MM.1S (cell line): ENCODE data around the gene CCDC30.

Experiments used
- DNase-seq: peaks from one replicate; pipeline ENCODE4 v3.0.0-alpha.2; 2015
- H2AFZ ChIP-seq: fragments of 300-600 bp; sonication (generic); 2 replicates; pipeline ENCODE4 v1.6.0; 2016; ENCODE audit warnings: antibody characterized with exemption, low read length
- H3F3A ChIP-seq: fragments of 300-600 bp; sonication (generic); 2 replicates; pipeline ENCODE4 v1.6.1; 2016; ENCODE audit warnings: mild to moderate bottlenecking, antibody characterized with exemption, low read length, moderate library complexity, mixed read lengths; ENCODE audit not compliant: insufficient read depth
- H3K27ac ChIP-seq: fragments of 300-600 bp; sonication (generic); 2 replicates; pipeline ENCODE4 v1.5.1; 2016; ENCODE audit warnings: mild to moderate bottlenecking, low read length
- H3K27me3 ChIP-seq: fragments of 300-600 bp; sonication (generic); replicated peaks from 2 replicates; pipeline ENCODE4 v1.6.0; 2016; ENCODE audit warnings: low read length; ENCODE audit not compliant: insufficient read depth
- H3K36me3 ChIP-seq: fragments of 300-600 bp; sonication (generic); replicated peaks from 2 replicates; pipeline ENCODE4 v1.6.1; 2016; ENCODE audit warnings: mild to moderate bottlenecking, low read length, mixed read lengths; ENCODE audit not compliant: insufficient read depth
- H3K4me1 ChIP-seq: fragments of 300-600 bp; sonication (generic); 2 replicates; pipeline ENCODE4 v1.6.1; 2016; ENCODE audit warnings: low read length, mixed read lengths
- H3K4me2 ChIP-seq: fragments of 300-600 bp; sonication (generic); 2 replicates; pipeline ENCODE4 v1.6.0; 2016; ENCODE audit warnings: low read depth, low read length
- H3K4me3 ChIP-seq: fragments of 300-600 bp; sonication (generic); 2 replicates; pipeline ENCODE4 v1.5.1; 2016; ENCODE audit warnings: low read length, mixed read lengths
- H3K79me2 ChIP-seq: fragments of 300-600 bp; sonication (generic); 2 replicates; pipeline ENCODE4 v1.6.1; 2016; ENCODE audit warnings: mixed run types, low read length, mixed read lengths
- H3K9ac ChIP-seq: fragments of 300-600 bp; sonication (generic); 2 replicates; pipeline ENCODE4 v1.6.1; 2016; ENCODE audit warnings: low read length, mixed read lengths
- H3K9me2 ChIP-seq: fragments of 300-600 bp; sonication (generic); replicated peaks from 2 replicates; pipeline ENCODE4 v1.6.1; 2016; ENCODE audit warnings: mild to moderate bottlenecking, low read length, mixed read lengths; ENCODE audit not compliant: insufficient read depth
- H3K9me3 ChIP-seq: fragments of 300-600 bp; sonication (generic); replicated peaks from 2 replicates; pipeline ENCODE4 v1.6.1; 2016; ENCODE audit warnings: mild to moderate bottlenecking, low read length, mixed read lengths; ENCODE audit not compliant: insufficient read depth
- H4K20me1 ChIP-seq: fragments of 300-600 bp; sonication (generic); 2 replicates; pipeline ENCODE4 v1.6.1; 2016; ENCODE audit warnings: mild to moderate bottlenecking, low read length, moderate library complexity, mixed read lengths; ENCODE audit not compliant: insufficient read depth
- EZH2 ChIP-seq: fragments of 300-600 bp; sonication (generic); optimal IDR thresholded peaks from 2 replicates; pipeline ENCODE3; 2017; ENCODE audit warnings: low read depth, mild to moderate bottlenecking, antibody characterized with exemption, low read length, mixed read lengths
- EZH2phosphoT487 ChIP-seq: fragments of 300-600 bp; sonication (generic); IDR thresholded peaks from 2 replicates; pipeline ENCODE4 v1.6.1; 2018; ENCODE audit warnings: antibody characterized with exemption, low read length
- TF ChIP-seq, protein P1 (sequence below): fragments of 300-600 bp; sonication (generic); IDR thresholded peaks from 2 replicates; pipeline ENCODE4 v1.5.1; 2016; ENCODE audit warnings: antibody characterized with exemption, low read length, mixed read lengths

CCDC30 gene

GRCh38 chr1:42691157-42691498 lies 228.0 kb downstream of the CCDC30 start:
- Histone ChIP-seq H3K27me3 (no peaks in the 10 kb centered on the region), H3K4me3 (no peak overlapping the region), H3K4me2 (no peak overlapping the region), H3K4me1 (peaks cover 9% of the 10 kb centered on the region; the same call in 1 of the 2 replicates), H3K9me2 (no peaks in the 10 kb centered on the region), H4K20me1 (peaks cover 91% of the 10 kb centered on the region), H2AFZ (no peak overlapping the region), H3K9me3 (no peaks in the 10 kb centered on the region), H3K36me3 (peaks cover 12% of the 10 kb centered on the region), H3K27ac (no peak overlapping the region), H3K79me2 (peaks cover 100% of the 10 kb centered on the region), H3K9ac (no peak overlapping the region), H3F3A (0 out of 2 replicates have a peak, but pooled peaks cover 7% of the 10 kb centered on the region)
- no peak for DNase-seq
- TF ChIP-seq, protein P1, sequence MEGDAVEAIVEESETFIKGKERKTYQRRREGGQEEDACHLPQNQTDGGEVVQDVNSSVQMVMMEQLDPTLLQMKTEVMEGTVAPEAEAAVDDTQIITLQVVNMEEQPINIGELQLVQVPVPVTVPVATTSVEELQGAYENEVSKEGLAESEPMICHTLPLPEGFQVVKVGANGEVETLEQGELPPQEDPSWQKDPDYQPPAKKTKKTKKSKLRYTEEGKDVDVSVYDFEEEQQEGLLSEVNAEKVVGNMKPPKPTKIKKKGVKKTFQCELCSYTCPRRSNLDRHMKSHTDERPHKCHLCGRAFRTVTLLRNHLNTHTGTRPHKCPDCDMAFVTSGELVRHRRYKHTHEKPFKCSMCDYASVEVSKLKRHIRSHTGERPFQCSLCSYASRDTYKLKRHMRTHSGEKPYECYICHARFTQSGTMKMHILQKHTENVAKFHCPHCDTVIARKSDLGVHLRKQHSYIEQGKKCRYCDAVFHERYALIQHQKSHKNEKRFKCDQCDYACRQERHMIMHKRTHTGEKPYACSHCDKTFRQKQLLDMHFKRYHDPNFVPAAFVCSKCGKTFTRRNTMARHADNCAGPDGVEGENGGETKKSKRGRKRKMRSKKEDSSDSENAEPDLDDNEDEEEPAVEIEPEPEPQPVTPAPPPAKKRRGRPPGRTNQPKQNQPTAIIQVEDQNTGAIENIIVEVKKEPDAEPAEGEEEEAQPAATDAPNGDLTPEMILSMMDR, result no peak
- TF ChIP-seq EZH2phosphoT487 (no peak), EZH2 (no peak)

GRCh38 chr1:42692461-42692860 lies 229.4 kb downstream of the CCDC30 start:
- Histone ChIP-seq H2AFZ (no peak overlapping the region), H3F3A (0 out of 2 replicates have a peak, but pooled peaks cover 7% of the 10 kb centered on the region), H3K36me3 (peaks cover 23% of the 10 kb centered on the region), H3K4me1 (peaks cover 9% of the 10 kb centered on the region; the same call in 1 of the 2 replicates), H3K27me3 (no peaks in the 10 kb centered on the region), H3K4me3 (no peak overlapping the region), H3K4me2 (no peak overlapping the region), H3K9ac (no peak overlapping the region), H3K9me3 (no peaks in the 10 kb centered on the region), H3K27ac (no peak overlapping the region), H4K20me1 (peaks cover 78% of the 10 kb centered on the region), H3K9me2 (no peaks in the 10 kb centered on the region), H3K79me2 (peaks cover 100% of the 10 kb centered on the region)
- no peak for TF ChIP-seq EZH2phosphoT487
- no peak for TF ChIP-seq EZH2
- TF ChIP-seq, protein P1, result no peak
- DNase-seq, result no peak

- Histone ChIP-seq H3K27ac (no peak overlapping the region), H3K9me2 (no peaks in the 10 kb centered on the region), H4K20me1 (peaks cover 73% of the 10 kb centered on the region), H3K4me3 (no peak overlapping the region), H3K4me2 (no peak overlapping the region), H3K4me1 (peaks cover 9% of the 10 kb centered on the region; the same call in 1 of the 2 replicates), H3K27me3 (no peaks in the 10 kb centered on the region), H3K79me2 (peaks cover 100% of the 10 kb centered on the region), H3F3A (0 out of 2 replicates have a peak, but pooled peaks cover 7% of the 10 kb centered on the region), H3K9me3 (no peaks in the 10 kb centered on the region), H3K36me3 (peaks cover 28% of the 10 kb centered on the region), H2AFZ (no peak overlapping the region), H3K9ac (no peak overlapping the region)
- no peak for DNase-seq
- no peak for TF ChIP-seq EZH2
- TF ChIP-seq, protein P1, result no peak
- no peak for TF ChIP-seq EZH2phosphoT487
Observed at GRCh38 chr1:42692911-42693310, 229.8 kb downstream of the CCDC30 start.
